DMS79 treated with DMSO at 0.1 percent for 48 hours (cell line): ENCODE measurements around the gene SIRT4.
"Not testable (repeated sequence)": the region's sequence is repeated elsewhere in the genome, so short reads cannot be mapped to it uniquely, and the experiment has no call there.

Experiments used
- DNase-seq: peaks from one replicate; lab custom pipeline; 2025; lab: John Stamatoyannopoulos, UW

SIRT4 gene, protein sequence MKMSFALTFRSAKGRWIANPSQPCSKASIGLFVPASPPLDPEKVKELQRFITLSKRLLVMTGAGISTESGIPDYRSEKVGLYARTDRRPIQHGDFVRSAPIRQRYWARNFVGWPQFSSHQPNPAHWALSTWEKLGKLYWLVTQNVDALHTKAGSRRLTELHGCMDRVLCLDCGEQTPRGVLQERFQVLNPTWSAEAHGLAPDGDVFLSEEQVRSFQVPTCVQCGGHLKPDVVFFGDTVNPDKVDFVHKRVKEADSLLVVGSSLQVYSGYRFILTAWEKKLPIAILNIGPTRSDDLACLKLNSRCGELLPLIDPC

DNA sequence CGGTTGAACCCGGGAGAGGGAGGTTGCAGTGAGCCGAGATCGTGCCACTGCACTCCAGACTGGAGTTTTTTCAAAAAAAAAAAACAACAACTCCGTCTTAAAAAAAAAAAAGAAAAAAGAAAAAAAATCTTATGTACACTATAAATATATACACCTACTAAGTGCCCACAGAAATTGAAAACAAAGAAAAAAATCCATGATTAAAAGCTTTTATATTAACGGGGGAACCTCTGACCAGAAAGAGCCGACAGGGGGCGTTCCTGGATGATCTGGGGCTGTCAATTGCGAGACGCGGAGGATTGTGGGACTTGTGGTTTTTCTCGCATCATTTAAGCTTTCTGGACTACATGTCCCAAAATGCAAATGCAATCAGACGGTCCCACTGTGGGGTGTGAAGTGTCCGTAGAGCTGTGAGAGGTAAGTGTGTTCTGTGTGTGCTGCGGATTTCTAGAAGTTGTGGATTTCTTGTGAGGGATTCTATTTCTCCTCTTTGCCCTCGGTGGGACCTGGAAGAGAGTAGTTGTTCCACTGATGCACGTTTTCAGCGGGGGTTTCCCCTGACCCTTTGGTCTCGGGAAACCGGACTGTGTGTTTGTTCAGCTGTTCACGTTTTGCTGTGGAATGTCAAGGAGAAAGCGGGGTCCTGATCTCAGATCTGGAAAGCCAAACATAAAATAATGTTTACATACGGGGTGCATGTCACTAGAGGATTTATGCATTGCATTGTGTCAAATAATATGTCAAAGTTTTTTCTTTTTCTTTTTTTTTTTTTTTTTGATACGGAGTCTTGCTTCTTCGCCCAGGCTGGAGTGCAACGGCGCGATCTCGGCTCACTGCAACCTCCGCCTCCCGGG is at the start of gene SIRT4:
TSS of gene SIRT4 (plus strand) at position 360 of the 854 bp plus-strand sequence. CDS start 1,241 bp downstream, outside the sequence.
- DNase-seq = peak; percentile 93

DNA sequence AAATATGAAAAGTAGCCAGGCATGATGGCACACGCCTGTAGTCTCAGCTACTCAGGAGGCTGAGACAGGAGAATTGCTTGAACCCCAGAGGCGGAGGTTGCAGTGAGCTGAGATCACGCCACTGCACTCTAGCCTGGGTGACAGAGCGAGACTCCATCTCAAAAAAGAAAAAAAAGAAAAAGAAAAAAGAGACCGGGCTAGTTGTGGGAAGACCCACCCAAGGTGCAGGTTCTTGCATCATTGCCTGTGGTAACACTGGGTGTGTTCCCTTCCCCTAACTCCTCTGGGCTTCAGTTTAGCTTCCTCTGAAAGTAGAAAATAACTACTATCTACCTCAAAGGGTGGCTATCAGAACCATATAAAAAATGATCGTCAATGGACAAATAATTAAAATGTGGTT is 48.8 kb upstream of the SIRT4 start:
- DNase-seq = not testable (repeated sequence)

DNA sequence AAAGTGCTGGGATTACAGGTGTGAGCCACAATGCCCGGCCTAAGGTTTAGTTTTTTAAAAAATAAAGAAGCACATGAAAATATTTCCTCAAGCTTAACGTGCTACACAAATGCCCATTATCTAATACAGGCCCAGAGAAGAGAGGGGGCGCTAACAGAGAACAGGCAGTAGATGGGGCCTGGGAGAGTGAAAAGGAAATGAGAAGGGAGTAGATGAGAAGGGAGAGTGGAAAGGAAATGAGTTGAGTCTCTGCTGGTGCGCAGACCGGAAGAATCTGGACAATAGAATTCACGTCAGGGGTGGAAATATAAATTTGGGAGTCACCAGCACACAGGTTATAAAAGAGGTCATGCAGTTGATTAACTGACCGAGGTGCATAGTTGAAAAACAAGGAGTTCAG is 47.3 kb upstream of the SIRT4 start:
- no peak for DNase-seq

DNA sequence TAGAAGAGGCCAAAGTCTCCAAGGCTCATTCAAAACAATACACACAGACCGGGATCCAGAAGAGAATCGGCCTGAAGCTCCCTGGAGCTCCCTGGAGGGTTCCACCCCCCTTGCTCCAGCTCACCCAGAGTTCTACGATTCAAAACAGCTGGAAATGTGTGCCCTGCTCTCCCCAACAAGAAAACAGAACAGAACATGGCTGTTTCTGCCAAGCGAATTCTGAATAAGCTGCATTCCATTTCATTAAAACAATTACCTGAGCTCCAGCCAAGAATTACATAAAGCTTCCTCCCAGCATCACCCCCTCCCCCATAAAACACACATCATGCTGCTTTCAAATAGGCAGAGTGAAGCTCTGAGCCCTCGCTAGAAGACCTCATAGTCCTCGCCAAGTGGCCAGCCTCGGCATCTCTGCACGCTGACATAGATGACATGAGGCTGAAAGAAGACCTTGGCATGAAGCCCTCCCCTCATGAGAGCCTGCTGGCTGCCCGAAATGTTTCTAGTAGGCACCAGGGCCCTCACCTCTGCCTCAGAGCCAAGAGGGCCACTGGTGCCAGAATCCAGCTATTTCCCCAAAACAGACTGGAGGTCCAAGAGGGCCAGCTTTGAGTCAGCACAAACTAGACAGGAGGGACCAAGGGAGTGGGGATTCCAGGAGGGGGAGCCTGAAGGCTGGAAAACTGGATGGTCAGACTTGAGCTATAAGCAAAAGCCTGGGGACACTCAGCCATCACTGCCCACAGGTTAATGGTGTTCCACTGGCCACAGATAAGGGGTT is 44.9 kb upstream of the SIRT4 start:
- no peak for DNase-seq

DNA sequence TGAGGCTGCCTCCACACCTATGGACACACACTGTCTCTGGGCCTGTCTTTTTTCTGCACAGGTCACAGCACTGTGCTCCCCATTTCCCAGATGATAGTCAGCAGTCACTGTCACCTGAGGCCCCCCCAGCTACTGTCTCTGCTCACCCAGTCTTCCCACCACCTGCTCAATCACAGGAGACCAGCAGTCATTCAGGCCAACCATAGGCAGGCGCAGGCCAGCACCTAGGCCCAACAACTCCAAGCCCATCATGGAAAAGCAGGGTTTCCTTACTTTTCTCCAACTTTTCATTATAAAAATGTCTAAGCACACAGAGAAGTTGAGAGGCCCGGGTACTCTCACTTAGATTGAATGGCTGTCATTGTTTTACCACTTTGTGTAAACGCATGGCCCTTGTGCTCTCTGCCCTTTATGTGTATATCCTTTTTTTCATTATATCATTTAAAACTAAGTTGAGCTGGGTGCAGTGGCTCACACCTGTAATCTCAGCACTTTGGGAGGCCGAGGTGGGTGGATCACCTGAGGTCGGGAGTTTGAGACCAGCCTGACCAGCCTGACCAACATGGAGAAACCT is 43.7 kb upstream of the SIRT4 start:
- DNase-seq = no peak

DNA sequence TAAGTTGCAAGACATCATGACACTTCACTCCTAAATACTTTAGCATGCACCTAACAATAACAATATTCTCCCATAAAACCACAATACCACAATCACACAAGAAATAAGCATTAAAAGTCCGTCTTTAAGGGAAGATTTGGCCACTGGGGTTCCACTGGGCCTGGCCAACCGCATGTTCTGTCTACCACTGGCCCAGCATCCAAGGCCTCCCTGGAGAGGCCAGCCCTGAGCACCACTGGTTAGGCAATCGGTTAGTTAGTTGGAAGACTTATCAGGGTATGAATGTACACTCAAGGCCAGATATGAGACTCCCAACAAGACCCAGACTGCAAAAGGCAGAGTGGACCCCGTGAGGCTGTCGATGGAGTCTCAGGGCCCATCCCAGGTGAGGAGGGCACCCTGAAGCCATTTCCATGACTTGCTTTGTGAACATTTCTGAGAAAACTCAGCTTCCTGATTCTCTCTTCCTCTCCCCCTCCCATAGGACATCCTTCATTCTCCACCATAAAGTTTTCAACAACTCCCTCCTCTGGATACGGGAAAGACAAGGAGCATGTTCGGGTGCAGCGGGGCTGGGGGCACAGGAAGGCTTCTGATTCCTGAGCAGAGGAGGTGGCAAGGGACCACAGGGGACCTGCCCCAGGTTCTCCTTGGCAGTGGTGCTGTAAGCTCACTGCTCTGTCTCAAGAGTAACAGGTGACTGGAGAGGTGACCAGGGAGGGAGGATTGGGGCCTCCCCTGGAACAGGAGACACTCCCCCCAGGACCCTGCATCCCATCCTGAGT is 42.5 kb upstream of the SIRT4 start:
- no peak for DNase-seq

DNA sequence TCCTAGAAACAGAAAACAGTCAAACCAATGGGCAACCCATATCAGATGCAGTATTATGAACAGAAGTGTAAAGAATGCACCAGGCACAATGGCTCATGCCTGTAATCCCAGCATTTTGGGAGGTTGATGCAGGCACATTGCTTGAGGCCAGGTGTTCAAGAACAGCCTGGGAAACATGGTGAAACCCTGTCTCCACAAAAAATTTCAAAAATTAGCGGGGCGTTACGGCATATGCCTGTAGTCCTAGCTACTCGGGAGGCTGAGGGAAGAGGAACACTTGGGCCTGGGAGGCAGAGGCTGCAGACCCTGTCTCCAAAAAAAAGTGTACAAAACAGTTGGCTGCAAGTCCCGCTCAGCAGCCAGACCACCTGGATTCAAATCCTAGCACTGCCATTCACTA is 41.5 kb upstream of the SIRT4 start:
- DNase-seq = no peak

DNA sequence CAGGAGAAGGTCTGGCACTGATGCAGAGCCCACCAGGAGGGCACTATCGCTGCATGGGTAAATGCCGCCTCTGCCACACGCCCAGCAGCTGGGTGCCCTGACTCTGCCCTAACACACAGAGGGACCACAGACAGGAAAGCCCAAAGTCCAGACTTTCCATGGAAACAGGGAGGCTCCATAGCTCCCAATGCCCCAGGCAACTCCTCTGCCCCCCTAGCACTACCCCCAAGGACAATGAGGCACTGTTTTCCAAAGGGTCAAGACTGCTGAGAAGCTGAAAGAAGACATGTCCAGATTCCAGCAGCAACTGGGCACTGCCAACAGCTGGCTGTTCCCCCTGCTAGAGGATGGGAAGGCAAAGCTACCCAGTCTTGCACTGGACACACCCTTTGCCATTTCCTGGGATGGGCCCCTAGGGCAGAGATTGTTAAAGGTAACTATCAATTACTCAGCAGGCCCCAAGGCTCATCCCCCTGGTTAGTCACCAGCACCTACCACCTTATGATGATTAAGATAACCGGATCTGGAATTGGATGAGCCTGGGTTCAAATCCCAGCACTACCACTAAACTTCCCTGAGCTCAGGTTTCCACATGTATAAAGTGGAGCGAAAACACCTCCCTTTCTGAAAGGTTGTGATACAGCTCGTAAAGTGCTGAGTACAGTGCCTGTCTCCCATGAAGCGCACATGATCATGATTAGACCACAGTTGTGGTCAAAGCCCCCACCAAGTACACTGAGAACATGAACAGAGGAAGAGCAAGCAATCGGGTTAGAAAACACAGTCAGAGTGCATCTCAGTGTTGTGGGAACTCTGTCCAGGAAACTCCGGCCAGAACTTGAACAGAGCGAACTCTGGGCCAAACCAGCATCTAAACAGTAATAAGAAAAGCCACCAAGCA is 39.9 kb upstream of the SIRT4 start:
- no peak for DNase-seq

DNA sequence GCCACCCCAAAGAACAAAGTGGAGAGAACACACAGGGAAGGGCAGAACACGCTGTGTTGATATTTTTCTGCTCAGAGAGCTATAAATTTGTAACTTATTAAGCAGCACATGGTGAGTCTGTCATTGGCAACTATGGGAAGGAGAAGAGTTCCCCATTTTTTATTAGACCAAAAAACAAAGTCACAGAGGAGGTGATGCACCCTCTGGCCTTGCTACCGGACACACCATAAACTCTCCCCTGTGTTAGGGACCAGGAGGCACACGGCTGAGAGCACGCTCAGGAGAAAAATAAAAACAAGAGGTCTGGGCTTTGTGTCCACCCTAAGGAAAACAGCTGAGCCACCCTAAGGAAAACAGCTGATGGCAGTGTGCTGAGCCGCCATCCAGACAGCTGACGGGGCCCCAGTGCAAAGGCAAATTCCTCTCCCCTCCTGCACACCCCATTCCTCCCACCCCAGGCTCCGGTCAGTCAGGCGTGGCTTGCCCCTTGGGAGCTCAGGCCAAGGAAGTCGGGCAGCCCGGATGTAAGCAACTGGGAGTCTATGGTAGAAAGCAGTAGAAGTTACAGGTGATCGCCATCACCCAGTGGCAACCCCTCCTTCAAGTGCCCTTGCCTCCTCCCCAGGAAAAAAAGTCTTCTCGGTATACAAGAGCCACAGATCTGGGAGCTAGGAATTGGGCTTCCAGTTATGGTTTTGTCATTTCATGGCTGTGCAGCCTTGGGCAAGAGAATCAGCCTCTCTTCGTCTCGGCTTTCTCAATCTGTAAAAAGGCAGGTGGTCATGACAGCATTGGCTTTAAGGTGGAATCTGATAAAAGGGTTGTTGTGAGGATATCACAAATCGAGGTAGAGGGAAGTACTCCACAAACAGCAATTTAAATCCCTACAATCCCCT is 39.0 kb upstream of the SIRT4 start:
- DNase-seq = no peak

DNA sequence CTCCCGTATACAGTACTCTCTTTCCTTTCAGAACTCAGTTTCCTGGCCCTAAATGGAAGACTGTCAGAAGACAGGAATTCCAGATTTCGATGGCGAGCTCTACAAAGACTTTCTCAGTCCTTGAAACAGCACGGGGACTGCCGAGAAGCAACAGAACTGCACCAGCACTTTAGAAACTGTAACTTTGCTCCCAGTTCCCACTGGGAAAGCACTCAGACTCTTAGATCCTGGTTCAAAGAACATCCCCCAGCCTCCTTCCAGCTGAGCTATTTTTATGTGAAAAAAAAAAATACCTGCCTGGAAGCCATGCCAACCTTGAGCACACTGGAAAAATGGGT is 38.4 kb upstream of the SIRT4 start:
- DNase-seq = no peak

DNA sequence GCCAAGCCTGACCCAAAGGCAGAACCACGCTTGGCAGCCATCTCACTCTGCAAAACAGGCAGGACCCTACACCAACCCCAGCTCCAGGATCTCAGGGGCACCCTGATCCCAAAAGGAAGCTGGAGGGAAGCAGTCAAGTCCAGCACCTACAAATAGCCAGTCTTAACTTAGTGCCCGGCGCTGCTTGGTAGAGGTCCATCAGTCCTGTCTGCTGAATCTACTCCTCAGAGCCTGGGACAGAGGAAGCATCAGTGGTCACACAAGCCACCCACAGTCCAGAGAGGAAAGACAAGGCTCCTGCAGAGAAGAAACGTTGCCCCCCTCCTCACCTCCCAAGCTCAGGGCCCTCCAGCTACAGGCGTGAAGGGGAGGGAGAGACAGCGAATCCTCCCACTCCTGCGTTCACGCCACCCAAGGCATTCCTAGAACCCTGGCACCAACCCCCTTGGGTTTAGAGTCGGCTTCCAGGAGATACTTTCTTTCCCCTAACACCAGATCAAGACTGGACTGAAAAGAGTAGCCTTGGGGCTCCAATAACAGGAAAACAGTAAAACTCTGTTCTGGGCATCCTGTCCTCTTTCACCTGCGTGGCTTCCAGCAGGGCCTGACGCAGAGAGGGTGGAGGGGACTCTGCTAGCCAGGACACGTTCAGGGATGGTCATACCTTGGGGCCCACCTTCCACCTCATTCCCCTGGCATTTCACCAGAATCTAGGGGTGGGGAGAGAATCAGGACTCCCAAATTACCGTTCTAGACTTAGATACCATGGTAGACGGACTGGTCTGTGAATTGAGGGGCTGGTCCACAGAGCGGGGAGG is 37.8 kb upstream of the SIRT4 start:
- no peak for DNase-seq

DNA sequence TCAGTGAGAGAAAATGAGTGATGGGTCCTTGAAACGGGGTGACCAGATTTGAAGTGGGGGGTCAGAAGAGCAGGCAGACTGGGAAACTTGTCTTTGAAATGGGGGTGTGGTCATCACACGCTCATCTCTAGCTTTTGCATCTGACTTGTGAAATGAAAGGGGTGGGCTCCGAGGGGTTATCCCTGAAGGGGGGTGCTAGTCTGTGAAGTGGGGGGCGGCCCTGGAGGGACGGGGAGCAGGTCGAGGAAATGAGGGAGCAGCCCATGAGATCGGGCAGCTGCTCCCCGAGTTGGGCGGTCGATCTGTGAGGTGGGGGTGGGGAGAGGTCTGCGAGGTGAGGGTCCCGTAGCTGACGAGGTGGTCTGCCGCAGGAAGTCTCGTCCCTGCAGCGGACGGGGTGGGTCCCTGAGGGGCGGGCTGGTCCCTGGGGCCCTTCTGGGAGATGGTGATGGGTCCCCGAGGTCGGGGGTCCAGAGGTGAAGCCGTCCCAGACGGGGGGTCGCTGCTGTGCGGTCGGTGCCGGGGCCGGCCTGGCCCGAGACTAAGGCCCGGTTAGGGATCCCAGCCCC is 37.1 kb upstream of the SIRT4 start:
- no peak for DNase-seq

DNA sequence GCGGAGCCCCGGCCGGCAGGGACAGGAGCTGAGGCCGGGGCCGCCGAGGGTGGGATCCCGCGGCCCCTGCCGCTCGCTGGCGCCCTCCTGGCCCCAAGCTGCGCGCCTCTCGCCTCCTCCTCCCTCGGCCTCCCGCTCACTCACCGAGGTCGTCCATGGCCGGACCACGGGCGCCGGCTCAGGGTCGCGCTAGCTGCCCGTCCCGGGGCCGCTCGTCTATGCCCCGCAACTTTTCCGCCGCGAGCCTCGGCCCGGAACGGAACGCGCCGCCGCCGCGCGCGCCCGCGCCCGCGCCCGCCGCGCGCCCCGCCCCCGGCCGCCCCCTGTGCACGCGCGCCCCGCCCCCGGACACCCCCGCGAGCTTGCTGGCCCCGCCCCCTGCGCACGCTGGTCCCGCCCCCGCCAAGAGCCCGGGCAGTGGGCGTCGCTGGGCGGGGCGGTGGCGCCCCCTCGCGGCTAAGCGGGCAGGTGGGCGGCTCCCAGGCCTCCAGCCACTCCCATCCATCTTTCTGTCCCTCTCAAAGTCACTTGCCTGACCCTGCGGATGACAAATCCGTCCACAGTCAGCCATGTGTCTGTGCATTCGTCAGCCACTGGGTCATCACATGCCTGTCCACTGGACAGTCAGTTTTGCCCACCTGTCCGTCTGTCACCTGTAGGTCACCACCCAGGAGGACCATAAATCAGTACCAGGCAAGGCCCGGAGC is 36.5 kb upstream of the SIRT4 start, which contains the start of gene PXN:
TSS of gene PXN (minus strand) at position 258 of the 707 bp plus-strand sequence. CDS start at position 157, 101 bp downstream.
- peak; percentile 49 for DNase-seq

DNA sequence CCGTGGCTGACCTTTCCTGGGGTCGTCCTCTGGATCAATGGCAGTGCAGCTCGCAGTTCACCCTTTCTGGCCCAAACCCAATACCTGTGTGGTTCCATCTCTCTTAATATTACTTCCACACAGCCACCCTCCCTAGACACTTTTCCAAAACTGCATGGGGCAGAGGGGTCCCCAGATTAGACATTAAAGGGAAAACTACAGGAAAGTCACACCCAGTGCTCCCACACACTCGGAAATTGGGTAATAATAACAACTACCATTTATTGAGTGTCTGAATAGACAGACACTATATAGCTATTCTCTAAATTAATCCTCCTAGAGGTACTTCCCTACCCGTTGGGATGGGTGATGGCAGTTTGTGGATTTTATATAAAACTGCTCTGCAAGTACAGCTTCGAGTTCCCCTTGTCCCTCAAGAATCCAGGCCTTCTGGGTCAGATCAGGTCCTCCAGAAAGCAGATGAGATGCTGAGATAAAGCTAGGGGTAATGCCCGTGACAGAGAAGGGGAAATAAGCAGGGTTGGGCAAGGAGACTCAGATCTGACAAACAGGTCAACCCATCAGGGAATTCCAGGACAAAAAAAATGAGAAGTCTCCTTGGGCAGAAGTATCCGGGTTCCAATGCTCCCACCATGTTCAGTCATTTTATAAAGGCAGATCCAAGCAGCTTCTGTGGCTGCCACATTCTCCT is 35.8 kb upstream of the SIRT4 start:
- no peak for DNase-seq

DNA sequence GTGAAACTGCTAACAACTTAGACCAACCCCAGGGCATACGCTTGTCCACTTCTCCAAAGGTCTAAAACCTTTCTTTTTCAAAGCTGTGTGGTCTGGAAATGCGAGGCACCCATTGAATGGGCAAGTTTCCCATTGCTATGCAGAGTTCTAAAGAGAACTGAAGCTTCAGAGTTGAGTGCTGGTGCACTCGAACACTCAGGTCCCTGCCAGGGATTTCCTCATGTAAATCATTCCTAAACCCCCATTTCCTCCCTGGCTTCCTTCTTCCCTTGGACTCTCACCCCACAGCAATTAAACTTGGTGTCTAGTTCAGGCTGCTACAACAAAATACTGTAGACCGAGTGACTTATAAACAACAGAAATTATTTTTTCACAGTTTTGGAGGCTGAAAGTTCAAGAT is 34.4 kb upstream of the SIRT4 start:
- DNase-seq = no peak

DNA sequence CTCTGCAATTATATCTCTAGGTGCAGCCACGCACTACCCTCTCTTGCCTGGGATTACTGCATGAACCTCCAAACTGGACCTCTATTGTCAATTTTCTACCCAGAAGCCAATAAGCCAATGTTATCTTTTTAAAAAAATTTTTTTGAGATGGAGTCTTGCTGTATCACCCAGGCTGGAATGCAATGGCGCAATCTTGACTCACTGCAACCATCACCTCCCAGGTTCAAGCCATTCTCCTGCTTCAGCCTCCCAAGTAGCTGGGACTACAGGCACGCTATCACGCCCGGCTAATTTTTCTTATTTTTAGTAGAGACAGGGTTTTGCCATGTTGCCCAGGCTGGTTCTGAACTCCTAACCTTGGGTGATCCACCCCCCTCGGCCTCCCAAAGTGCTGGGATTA is 25.4 kb upstream of the SIRT4 start:
- no peak for DNase-seq
